NOMO-1 treated with DMSO at 0.1 percent for 48 hours (cell line): ENCODE data around the gene UNC5A.
"Not testable (repeated sequence)": the region's sequence is repeated elsewhere in the genome, so short reads cannot be mapped to it uniquely, and the experiment has no call there.

Source experiments
- DNase-seq: peaks from one replicate; lab custom pipeline; 2025; ENCODE audit not compliant: unreplicated experiment; lab: John Stamatoyannopoulos, UW

The UNC5A gene

DNA sequence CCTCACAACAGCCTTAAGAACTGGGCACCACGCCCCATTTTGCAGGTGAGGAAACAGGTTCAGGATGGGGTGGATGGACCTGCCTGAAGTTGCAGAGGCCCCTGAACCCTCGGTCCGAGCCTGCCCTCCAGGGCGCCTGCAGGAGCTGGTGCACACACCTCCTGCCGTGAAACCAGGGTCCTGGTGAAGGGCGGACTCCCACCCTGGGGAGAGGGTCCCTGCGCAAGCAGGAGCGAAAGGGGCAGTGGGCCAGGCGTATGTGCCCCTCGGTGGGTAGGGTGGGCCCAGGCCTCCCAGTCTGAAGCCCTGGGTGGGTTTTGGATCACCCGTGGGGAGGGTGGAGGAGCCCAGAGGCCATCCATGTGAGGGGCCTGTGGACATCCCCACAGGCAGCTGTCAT is 50.9 kb downstream of the UNC5A start:
- no peak for DNase-seq

DNA sequence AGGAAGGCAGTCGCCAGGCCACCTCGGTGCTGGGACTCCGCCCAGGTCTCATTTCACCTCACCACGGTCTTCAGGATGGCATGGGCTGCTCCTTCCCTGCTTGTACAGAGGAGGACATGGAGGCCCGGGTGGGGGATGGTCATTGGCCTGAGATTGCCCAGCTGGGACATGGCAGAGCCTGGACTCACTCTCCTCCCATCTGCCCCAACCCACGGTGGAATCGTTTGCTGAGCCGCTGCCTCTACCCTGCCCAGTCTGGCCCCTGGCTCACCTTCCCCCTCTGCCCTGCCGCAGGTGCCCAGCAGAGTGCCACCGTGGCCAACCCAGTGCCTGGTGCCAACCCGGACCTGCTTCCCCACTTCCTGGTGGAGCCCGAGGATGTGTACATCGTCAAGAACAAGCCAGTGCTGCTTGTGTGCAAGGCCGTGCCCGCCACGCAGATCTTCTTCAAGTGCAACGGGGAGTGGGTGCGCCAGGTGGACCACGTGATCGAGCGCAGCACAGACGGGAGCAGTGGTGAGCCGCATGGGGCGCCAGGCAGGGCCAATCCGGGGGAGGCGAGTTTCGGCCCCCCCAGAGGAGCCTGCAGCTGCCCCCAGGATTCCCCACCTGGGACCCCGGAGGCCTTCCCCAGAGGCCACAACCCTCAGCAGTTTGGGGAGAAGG is 52.1 kb downstream of the UNC5A start:
- DNase-seq: no peak

DNA sequence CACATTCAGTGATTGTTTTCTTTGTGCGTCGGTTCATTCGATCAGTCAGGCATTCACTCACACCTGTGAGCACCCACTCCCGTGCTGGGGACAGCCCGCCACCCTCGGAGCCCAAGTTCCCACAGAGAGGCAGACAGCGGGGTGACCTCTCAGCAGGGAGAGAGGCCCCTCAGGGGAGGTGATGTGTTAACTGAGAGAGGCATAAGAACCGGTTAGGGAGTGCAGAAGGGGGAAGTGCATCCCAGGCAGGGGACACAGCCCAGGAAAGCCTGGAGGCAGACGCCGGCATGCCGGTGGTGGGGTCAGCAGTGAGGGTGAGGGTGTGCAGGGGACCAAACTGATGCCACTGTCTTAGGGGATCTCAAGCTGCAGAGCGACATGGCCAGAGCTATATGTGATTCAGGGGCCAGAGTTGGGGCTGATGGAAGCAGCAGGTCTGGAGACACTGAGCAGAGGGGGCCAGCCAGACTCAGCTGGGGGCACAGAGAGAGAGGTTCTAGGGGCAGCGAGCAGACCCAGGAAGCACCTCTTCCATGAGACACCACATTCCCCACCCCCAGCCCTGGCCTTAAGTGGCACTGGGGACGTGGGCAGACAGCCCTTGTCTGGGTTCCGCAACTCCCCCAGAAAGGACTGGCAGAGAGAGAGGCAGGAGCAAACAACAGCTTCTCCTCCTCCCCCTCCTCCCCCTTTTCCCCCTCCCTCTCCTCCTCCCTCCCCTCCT is 52.8 kb downstream of the UNC5A start:
- peak; percentile 19 for DNase-seq

DNA sequence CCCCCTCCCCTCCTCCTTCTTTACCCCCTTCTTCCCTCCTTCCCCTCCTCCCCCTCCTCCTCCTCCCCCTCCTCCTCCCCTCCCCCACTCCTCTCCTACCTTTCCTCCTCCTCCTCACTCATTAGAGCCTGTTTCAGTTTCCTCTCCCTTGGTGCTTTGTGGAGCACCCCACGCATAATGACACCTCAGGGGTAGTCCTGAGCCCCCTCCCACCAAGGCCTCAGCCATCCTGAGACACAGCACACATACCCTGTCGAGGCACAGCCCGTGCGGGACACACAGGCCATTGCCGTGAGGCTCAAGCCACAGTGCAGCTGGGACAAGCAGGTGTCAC is 53.4 kb downstream of the UNC5A start:
- no peak for DNase-seq

DNA sequence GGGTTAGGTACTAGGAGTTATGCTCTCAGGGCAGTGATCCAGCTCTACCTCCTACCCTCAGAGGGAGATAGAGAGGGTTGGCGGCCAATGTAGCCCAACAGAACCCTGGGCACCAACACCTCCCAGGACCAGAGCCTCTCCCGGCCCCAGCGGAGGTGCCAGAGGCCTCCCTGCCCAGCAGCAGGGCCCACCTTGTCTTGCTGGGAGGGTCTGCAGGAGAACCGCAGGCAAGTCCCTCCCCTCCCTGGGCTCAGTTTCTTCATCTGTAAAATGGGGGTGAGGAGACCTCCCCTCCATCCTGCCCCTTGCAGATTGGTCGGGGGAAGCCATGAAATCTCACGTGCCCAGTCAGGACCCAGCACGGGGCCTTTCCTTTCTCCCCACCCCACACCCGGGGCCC is 54.4 kb downstream of the UNC5A start:
- no peak for DNase-seq

DNA sequence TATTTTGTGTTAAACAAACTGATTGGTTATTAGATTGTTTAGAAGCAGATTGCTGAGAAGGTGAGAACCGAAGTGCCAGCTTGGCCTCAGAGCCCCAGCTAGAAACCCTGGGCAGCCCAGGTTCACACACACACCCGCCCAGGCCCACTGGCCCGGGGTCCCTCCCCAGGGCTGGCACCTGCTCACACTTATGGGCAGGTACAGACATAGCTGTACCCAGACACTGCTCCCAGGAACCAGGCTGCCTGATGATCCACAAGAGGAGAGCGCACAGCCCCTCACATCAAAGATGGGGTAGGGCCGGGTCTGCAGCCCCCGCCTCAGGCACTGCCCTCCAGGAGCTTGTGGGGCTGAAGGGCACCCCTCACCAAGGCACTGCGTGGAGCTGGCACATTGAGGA is 55.6 kb downstream of the UNC5A start:
- DNase-seq: no peak

DNA sequence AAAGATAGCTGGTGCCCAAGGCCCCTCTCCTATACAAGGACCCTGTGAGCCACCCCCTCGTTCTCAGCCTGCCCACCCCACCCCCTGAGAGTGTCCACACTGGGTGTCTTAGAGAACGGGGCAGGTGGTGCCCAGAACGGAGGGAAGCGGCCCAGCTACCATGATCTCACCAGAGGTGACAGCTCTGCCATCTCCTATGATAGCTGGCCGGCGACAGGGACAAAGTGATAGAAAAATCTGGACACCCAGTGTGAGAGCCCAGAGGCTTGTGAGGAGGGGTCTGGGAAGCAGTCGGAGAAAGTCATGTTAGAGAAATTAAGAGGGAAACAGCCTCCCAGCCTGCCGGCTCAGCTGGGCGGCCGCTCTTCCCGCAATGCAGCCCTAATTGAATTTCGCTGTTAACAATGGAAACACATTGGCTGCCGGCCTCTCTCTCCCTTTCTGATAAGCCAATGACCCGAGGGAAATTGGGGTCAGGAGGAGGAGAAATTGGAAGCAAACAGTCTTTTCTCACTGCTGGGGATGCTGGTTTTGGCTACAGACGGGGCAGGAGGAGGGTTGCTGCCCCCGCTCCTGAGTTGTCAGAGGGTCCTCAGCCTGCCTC is 56.5 kb downstream of the UNC5A start:
- DNase-seq: no peak

DNA sequence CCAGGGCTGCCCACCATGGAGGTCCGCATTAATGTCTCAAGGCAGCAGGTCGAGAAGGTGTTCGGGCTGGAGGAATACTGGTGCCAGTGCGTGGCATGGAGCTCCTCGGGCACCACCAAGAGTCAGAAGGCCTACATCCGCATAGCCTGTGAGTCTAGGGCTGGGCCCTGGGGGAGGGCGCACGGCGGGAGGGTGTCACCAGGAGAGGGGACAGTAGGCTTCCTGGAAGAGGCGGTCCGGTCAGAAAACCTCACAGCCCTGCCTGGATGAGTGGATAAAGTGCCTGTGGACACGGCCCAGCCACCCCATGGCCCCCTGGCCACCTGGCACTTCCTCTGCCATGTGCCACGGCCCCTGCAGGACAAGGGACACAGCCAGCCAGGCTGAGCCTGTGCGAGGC is 57.8 kb downstream of the UNC5A start:
- DNase-seq: no peak

DNA sequence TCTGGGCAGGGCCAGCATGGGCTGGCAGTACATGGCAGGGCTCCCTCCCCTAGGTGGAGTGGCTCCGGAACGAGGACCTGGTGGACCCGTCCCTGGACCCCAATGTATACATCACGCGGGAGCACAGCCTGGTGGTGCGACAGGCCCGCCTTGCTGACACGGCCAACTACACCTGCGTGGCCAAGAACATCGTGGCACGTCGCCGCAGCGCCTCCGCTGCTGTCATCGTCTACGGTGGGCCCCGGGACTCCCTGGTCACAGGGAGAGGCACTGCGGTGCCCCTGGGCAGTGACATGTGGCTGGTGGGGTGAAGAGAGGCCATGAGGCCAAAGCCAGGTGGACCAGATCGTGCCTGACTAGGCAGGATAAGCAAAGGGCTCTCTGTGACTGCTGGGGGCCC is 58.4 kb downstream of the UNC5A start:
- no peak for DNase-seq

DNA sequence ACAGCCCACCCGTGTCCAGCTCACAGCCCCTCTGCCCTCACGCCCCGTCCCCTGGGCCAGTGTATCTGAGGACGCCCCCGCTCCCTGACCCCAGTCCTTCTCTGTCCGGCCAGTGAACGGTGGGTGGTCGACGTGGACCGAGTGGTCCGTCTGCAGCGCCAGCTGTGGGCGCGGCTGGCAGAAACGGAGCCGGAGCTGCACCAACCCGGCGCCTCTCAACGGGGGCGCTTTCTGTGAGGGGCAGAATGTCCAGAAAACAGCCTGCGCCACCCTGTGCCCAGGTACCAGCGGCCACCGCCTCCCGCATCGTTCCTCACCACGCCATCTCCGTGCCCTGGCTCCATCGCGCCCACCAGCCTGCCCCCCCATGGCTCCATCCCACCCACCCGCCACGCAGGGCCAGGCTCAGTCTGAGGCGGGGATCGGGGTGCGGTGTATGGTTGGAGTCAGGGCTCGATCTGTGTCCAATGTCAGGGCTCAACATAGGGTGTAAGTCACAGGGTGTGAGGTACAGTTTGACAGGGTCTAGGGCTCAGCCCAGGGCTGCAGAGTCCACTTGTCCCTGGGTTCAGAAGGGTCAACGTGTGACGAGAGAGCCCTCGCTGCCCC is 59.2 kb downstream of the UNC5A start:
- no peak for DNase-seq

DNA sequence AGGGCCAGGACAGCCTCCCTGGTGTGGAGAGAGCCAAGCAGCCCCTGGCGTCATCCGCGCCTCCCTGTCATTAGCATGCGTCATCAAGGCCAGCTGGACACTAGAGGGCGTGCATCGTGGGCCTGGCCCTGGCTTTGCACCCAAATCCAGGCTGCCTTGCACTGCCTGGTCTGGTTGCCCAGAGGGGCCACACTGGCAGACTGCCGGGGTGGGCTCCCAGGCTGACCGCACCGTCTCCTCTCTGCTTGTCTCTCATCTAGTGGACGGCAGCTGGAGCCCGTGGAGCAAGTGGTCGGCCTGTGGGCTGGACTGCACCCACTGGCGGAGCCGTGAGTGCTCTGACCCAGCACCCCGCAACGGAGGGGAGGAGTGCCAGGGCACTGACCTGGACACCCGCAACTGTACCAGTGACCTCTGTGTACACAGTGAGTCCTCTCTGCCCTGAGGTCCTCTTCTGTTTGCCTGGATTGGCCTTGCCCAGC is 59.8 kb downstream of the UNC5A start:
- DNase-seq: no peak

DNA sequence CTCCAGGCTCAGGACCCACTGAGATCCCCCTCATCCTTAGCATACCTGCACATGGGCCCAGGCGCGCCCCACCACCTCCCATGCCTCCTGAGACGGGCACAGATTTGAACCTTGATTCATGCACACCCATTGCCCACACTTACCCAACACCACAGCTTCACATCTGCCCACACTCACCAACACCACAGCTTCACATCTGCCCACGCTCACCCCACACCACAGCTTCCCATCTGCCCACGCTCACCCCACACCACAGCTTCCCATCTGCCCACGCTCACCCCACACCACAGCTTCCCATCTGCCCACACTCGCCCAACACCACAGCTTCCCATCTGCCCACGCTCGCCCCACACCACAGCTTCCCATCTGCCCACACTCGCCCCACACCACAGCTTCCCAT is 60.3 kb downstream of the UNC5A start:
- DNase-seq: not testable (repeated sequence)

DNA sequence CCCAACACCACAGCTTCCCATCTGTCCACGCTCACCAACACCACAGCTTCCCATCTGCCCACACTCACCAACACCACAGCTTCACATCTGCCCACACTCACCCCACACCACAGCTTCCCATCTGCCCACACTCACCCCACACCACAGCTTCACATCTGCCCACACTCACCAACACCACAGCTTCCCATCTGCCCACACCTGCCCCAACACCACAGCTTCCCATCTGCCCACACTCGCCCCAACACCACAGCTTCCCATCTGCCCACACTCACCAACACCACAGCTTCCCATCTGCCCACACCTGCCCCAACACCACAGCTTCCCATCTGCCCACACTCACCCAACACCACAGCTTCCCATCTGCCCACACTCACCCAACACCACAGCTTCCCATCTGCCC is 62.2 kb downstream of the UNC5A start:
- not testable (repeated sequence) for DNase-seq

DNA sequence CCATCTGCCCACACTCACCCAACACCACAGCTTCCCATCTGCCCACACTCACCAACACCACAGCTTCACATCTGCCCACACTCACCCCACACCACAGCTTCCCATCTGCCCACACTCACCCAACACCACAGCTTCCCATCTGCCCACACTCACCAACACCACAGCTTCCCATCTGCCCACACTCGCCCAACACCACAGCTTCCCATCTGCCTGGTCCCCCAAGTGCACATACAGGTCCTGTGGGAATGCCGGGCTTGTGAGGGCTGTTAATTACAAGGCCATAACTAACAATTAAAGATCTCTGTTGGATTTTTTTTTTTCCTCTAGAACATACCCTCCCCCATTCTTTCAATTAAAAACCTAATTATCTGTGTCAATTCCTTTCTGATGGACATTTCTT is 62.7 kb downstream of the UNC5A start:
- DNase-seq: not testable (repeated sequence)

DNA sequence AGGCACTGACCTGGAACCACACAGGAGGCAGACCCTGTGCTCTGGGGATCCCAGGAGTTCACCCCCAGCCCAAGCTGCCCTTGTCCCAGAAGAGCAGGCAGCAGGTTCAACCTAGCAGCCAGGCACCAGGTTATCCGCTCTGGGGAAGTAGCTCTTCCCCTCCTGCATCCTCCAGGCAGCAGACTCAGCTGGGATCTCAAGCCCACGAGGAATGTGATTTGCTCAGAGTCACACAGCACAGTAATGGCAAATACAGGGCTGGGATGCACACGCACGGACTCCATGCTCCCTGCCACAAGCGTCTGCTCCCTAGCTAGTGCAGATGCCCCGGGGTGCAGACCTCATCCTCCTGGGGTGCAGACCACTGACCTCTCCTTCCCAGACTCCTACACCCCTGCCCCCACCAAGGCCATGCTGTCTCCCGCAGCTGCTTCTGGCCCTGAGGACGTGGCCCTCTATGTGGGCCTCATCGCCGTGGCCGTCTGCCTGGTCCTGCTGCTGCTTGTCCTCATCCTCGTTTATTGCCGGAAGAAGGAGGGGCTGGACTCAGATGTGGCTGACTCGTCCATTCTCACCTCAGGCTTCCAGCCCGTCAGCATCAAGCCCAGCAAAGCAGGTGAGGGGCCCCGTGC is 63.3 kb downstream of the UNC5A start:
- no peak for DNase-seq

DNA sequence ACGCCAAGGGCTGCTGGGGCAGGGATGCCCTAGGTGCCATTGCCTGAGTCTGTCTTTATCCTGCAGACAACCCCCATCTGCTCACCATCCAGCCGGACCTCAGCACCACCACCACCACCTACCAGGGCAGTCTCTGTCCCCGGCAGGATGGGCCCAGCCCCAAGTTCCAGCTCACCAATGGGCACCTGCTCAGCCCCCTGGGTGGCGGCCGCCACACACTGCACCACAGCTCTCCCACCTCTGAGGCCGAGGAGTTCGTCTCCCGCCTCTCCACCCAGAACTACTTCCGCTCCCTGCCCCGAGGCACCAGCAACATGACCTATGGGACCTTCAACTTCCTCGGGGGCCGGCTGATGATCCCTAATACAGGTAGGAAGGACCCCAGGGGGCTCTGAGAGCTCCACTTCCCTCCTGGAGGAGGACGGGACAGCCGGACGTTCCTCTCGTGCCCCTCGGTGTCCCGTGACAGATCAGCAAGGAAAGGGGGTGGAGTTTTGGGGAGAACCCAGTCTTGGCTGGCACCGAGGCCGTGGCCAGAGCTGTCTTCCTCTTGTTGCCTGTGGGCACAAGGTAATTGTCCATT is 63.9 kb downstream of the UNC5A start:
- DNase-seq: no peak

DNA sequence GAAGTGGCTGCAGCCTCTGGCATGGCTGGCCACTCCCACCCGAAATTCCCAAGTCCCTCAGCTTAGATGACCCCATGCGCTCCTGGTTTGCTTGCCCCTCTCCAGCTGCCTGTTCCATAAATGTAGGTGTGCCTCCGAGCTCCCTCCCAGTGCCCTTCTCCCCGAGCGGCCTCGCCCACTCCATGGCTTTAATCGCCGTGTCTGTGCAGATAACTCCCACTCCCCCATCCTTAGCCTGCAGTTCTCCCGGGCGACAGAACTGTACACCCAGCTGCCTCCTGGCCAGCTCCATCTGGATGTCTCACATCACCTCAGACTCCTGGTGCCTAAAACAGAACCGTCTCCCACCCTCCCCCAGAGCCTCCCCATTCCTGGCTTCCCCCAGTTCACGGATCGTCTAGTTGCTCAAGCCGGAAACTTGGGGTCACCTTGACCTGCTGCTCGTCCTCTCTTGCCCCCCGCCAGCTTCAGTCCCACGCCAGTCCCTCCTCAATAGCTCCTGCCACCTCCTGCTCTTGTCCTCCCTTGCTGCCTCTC is 64.7 kb downstream of the UNC5A start:
- no peak for DNase-seq

DNA sequence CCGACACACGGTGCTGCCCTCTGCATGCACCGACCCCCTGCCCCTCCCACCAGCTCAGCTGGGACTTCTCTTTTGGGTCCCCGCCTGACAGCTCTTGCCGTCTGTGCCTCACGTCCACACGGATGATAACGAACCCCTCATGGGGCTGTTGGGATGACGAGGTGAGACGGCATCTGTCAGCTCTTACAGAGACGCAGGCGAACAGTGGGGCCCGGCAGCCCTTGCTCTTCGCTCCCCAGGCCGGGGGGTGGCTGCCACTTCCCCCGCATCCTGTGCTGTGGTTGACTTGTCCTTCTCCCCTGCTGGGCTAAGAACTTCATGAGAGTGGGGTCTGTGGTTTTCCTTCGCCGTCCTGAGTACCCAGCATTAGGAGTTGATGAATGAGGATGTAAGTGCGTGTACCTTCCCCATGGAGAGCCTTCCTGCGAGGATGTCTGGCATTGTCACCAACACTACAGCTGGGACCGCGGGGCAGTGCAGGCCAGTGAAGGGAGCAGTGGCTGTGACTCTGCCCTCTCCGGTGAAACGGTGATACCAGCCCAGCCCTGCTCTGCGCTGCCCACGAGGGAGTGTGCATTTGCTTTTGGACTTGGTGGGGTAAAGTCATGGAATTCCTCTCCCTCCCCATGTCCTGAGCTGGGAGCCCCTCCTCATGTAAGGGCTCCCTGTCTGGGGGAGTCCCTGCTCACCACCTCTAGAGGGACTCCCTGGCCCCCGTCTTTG is 65.6 kb downstream of the UNC5A start:
- DNase-seq: no peak

DNA sequence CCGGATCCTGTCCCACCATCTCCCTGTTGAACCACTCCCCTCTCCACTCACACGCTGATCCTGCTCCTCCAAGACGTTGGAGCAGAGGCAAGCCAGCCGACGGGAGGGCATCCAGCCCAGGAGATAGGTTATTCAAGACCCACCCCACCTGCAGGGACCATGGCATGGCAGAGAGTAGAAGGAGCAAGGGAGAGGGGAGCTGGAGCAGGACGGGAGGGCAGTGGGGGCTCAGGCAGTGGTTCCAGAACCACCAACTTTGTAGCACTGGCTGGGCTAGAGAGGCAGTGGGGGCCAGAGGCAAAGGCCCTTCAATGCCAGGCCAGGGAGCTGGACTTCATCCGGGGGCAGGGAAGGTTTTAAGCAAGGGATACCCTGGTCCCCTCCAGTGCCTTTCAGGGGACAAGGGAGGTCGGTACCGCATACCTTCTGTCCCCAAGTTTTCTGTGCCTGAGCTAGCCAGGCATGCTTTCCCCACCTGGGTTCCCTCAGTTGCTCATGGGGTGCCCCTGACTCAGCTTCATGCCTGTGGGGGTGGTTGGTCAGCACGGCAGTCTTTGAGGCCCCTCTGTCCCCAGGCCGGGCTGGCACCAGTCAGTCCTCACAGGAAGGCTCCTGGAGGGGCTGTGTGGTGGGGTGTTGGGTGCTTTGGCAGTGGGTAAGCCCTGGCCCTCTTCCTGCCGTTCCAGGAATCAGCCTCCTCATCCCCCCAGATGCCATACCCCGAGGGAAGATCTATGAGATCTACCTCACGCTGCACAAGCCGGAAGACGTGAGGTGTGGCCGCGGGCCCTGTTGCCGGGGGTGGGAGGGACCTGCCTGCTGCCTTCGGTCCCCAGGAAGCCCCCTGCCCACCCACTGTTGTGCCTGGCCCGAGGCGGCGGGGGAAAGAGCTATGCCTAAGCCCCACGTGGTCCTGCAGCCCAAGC is 66.4 kb downstream of the UNC5A start:
- no peak for DNase-seq
